WERI-Rb-1 (cell line): ENCODE measurements around the gene HDAC4.

Source experiments
- DNase-seq: peaks from one replicate; pipeline ENCODE4 v3.0.0-alpha.2; 2020
- H3K27ac ChIP-seq: fragments of 250-450 bp; sonication (Bioruptor Pico); 2 replicates; pipeline ENCODE4 v1.5.1; 2020; ENCODE audit warnings: mild to moderate bottlenecking, moderate library complexity
- H3K27me3 ChIP-seq: fragments of 250-450 bp; sonication (Bioruptor Pico); 2 replicates; pipeline ENCODE4 v1.5.1; 2021; ENCODE audit warnings: mild to moderate bottlenecking, low read depth, moderate library complexity; ENCODE audit not compliant: insufficient read depth, severe bottlenecking
- H3K36me3 ChIP-seq: fragments of 250-450 bp; sonication (Bioruptor Pico); 2 replicates; pipeline ENCODE4 v1.5.1; 2020; ENCODE audit warnings: mild to moderate bottlenecking, moderate library complexity
- H3K4me3 ChIP-seq: 2 replicates; pipeline ENCODE4 v1.5.1; 2011; ENCODE audit warnings: low read depth, mild to moderate bottlenecking, control low read depth, low read length
- H3K9me3 ChIP-seq: fragments of 250-450 bp; sonication (Bioruptor Pico); 2 replicates; pipeline ENCODE4 v1.5.1; 2021; ENCODE audit warnings: mild to moderate bottlenecking, moderate library complexity; ENCODE audit not compliant: severe bottlenecking
- TF ChIP-seq, protein P1 (sequence below): IDR thresholded peaks from 2 replicates; pipeline ENCODE4 v1.5.1; 2011; ENCODE audit warnings: low read depth, mild to moderate bottlenecking, control low read depth, inconsistent platforms, low read length

The HDAC4 gene

DNA sequence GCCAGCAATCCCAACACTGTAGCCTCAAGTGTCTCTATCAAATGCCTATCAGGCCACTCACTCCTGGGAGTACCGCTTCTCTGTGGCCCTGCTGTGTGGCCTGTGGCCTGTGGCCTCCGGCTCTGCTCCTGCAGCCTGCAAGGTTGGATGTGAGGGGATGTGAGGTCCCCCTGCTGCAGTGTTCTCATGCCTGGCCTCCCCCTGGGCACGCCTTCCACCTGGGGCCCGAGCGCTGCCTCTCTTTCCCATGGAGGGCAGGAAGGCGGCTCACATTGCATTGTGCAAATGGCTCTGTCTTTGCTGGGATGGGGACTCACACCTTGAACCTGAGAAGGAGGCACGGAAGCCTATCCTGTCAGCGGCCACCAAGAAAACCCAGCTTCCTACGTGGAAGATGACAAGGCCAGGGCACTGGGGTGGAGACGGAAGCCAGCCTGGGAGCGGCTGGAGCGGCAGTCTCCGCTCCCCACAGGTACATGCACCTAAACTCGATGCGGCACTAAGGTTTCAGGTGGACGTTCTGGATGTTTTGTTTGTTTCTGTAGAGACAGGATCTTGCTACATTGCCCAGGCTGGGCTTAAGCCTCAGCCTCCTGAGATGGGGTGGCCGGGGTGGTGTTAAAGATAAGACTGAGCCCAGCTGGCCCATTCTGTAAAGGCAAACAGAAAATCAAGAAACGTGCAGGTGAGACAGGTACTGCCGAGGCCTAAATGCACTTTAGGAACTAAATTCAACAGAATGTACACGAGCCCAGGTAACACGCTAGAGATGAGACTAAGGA lies 140.1 kb downstream of the HDAC4 start:
- no peak overlapping the region for H3K4me3 ChIP-seq
- H3K27me3 ChIP-seq, result no peaks in the 10 kb centered on the region
- H3K27ac ChIP-seq, result no peak overlapping the region
- peaks cover 8% of the 10 kb centered on the region for H3K9me3 ChIP-seq
- TF ChIP-seq, protein P1, sequence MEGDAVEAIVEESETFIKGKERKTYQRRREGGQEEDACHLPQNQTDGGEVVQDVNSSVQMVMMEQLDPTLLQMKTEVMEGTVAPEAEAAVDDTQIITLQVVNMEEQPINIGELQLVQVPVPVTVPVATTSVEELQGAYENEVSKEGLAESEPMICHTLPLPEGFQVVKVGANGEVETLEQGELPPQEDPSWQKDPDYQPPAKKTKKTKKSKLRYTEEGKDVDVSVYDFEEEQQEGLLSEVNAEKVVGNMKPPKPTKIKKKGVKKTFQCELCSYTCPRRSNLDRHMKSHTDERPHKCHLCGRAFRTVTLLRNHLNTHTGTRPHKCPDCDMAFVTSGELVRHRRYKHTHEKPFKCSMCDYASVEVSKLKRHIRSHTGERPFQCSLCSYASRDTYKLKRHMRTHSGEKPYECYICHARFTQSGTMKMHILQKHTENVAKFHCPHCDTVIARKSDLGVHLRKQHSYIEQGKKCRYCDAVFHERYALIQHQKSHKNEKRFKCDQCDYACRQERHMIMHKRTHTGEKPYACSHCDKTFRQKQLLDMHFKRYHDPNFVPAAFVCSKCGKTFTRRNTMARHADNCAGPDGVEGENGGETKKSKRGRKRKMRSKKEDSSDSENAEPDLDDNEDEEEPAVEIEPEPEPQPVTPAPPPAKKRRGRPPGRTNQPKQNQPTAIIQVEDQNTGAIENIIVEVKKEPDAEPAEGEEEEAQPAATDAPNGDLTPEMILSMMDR, result no peak
- H3K36me3 ChIP-seq, result no peaks in the 10 kb centered on the region
- no peak for DNase-seq

DNA sequence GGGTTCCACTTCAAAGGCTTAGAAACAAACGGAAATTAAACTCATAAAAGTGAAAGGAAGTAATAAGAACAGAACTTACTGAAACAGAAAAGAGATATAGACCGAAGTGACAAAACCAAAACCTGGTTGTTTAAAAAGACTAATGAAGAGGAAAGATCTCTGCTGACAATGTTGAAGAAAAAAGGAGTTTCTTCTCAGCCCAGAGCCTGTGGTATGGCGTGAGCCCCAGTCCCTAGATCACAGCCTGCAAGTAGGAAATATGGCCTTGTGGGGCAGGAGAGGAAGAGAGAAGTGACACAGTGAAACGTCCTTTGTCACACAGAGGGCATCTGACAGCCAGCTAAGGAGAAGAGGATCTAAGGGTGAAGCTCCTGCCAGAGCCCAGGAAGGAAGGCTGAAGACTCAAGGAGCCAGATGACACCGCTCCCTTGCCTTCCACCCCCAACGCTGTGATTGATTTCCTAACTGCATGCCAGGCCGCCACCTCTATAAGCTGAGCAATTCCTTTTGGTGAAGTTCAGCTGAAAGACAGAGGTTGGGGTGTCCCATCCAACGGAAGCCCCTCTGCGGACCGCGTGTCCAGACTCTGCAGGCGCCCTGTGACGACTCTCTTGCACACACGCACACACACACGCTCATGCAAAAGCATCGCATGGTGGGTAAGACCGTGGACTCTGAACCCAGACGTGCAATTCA lies 141.1 kb downstream of the HDAC4 start:
- H3K27ac ChIP-seq, result no peak overlapping the region
- TF ChIP-seq, protein P1, result no peak
- no peak for DNase-seq
- no peaks in the 10 kb centered on the region for H3K36me3 ChIP-seq
- peaks cover 8% of the 10 kb centered on the region for H3K9me3 ChIP-seq
- H3K27me3 ChIP-seq, result no peaks in the 10 kb centered on the region
- no peak overlapping the region for H3K4me3 ChIP-seq

DNA sequence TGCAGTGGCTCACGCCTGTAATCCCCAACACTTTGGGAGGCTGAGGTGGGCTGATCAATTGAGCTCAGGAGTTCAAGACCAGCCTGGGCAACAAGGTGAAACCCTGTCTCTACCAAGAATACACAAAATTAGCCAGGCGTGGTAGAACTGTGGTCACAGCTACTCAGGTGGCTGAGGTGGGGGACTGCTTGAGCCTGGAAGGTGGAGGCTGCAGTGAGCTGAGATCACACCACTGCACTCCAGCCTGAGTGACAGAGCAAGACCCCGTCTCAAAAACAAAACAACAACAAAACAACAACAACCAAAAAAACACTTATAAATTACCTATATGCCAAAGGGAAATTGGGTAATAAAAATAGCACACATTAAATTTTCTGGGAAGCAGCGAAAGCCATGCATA lies 141.6 kb downstream of the HDAC4 start:
- no peak overlapping the region for H3K4me3 ChIP-seq
- H3K27me3 ChIP-seq, result no peaks in the 10 kb centered on the region
- no peak for DNase-seq
- TF ChIP-seq, protein P1, result no peak
- H3K9me3 ChIP-seq, result peaks cover 8% of the 10 kb centered on the region
- no peak overlapping the region for H3K27ac ChIP-seq
- H3K36me3 ChIP-seq, result no peaks in the 10 kb centered on the region

DNA sequence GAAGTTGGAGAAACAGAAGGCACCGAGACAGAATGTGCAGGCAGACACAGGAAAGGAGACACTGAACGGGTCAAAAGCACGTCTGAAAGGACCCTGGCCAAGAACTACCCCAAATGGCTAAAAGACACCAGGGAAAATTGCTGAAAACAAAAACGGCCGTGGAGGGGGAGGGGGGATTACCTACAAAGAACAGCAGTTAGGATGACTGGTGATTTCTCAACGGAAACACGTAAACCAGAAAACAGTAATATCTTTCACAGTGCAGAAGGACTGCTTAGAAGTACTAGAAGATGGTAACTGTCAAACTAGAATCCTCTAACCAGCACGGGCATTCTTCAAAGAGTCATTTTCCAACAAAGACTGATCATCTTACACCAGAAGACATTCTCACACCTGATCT lies 142.6 kb downstream of the HDAC4 start:
- H3K9me3 ChIP-seq, result peaks cover 8% of the 10 kb centered on the region
- no peak overlapping the region for H3K27ac ChIP-seq
- H3K36me3 ChIP-seq, result no peaks in the 10 kb centered on the region
- no peak for DNase-seq
- TF ChIP-seq, protein P1, result no peak
- H3K4me3 ChIP-seq, result no peak overlapping the region
- H3K27me3 ChIP-seq, result no peaks in the 10 kb centered on the region

DNA sequence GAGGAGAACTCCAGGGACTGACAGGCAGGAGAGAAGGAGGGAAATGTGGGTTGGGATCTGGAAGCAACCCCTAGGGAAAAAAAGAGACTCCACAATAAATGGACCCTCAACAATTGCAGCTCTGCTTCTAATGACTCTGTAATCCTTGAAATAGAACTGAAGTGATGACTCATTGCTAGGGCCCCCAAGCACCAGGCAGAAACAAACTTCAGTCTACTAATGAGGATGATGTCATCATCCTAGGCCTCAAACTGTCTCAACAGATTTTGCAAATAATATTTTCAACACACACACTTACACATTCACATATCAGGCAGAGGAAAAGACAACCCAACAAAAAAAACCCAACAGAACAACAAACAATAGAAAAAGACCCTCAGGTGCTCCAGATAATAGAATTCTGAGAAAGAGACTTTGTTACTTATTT lies 143.3 kb downstream of the HDAC4 start:
- no peak for DNase-seq
- Histone ChIP-seq H3K4me3 (no peak overlapping the region), H3K36me3 (no peaks in the 10 kb centered on the region), H3K27ac (no peak overlapping the region), H3K9me3 (peaks cover 8% of the 10 kb centered on the region), H3K27me3 (no peaks in the 10 kb centered on the region)
- TF ChIP-seq, protein P1, result no peak
